HepG2 (cell line): ENCODE results near the gene TSEN54. TPM values are rescaled to one million over a fixed set of nuclear protein-coding genes. Genes with fewer than 3 reads are reported as not detected.
A peak's percentile ranks its signal among the peaks of the same experiment; 100 is the strongest.

ENCODE experiments used
- ATF2 ChIP-seq: sonication (generic); formaldehyde crosslinking; IDR thresholded peaks from 2 replicates; pipeline ENCODE4 v1.4.0; 2020; ENCODE audit warnings: missing genetic modification reagents
- CSRNP1 ChIP-seq: sonication (generic); formaldehyde crosslinking; IDR thresholded peaks from 2 replicates; pipeline ENCODE4 v1.8.1; 2023; ENCODE audit warnings: mild to moderate bottlenecking, missing genetic modification reagents
- CTCF ChIP-seq: sonication (generic); formaldehyde crosslinking; IDR thresholded peaks from 2 replicates; pipeline ENCODE4 v1.5.0; 2020; ENCODE audit warnings: mild to moderate bottlenecking, missing genetic modification reagents, moderate library complexity
- HIC2 ChIP-seq: sonication (generic); formaldehyde crosslinking; IDR thresholded peaks from 2 replicates; pipeline ENCODE4 v1.9.0; 2022; ENCODE audit warnings: low read depth, missing genetic modification reagents
- NCOR1 ChIP-seq: fragments of 200-600 bp; sonication (generic); IDR thresholded peaks from 2 replicates; pipeline ENCODE4 v1.7.0; 2017; ENCODE audit warnings: antibody characterized with exemption, low read length, borderline replicate concordance
- PCBP1 ChIP-seq: fragments of 200-400 bp; formaldehyde crosslinking; IDR thresholded peaks from 2 replicates; pipeline ENCODE4 v1.6.1; 2017; ENCODE audit warnings: mild to moderate bottlenecking, low read depth, low read length, borderline replicate concordance
- PLRG1 ChIP-seq: fragments of 450-650 bp; conservative IDR thresholded peaks from 2 replicates; pipeline ENCODE4 v1.6.1; 2016
- RAD51 ChIP-seq: fragments of 450-650 bp; IDR thresholded peaks from 2 replicates; pipeline ENCODE4 v1.6.1; 2016; ENCODE audit warnings: borderline replicate concordance
- SP5 ChIP-seq: IDR thresholded peaks from 2 replicates; pipeline ENCODE4 v1.6.1; 2016; ENCODE audit warnings: low read depth, borderline replicate concordance
- ZNF280D ChIP-seq: sonication (generic); formaldehyde crosslinking; IDR thresholded peaks from 2 replicates; pipeline ENCODE4 v1.5.1; 2020; ENCODE audit warnings: mild to moderate bottlenecking, missing genetic modification reagents
- ZNF296 ChIP-seq: sonication (generic); formaldehyde crosslinking; conservative IDR thresholded peaks from 2 replicates; pipeline ENCODE4 v1.5.0; 2020; ENCODE audit warnings: mild to moderate bottlenecking, missing genetic modification reagents
- ZNF326 ChIP-seq: sonication (generic); formaldehyde crosslinking; IDR thresholded peaks from 2 replicates; pipeline ENCODE4 v1.4.0; 2020; ENCODE audit warnings: missing genetic modification reagents, borderline replicate concordance
- ZNF496 ChIP-seq: sonication (generic); formaldehyde crosslinking; IDR thresholded peaks from 2 replicates; pipeline ENCODE4 v1.8.1; 2023; ENCODE audit warnings: mild to moderate bottlenecking, moderate library complexity, missing genetic modification reagents; ENCODE audit not compliant: insufficient replicate concordance
- ZNF513 ChIP-seq: sonication (generic); formaldehyde crosslinking; conservative IDR thresholded peaks from 2 replicates; pipeline ENCODE4 v1.5.0; 2020; ENCODE audit warnings: missing genetic modification reagents
- ZNF576 ChIP-seq: sonication (generic); formaldehyde crosslinking; IDR thresholded peaks from 2 replicates; pipeline ENCODE4 v1.4.0; 2020; ENCODE audit warnings: mild to moderate bottlenecking, missing genetic modification reagents
- polyA plus RNA-seq, 8 experiments: library from polyadenylated mRNA; depleted of rRNA in 3 of 8; stranded (reverse) in 7 of 8; unstranded in 1 of 8; fragments of >200 nt; fragmentation: Illumina TruSeq in 4 of 8; extraction: Trizol in 4 of 8; gene quantifications; 2 replicates each; pipeline versions ENCODE4 v1.2.1 to v1.2.3, GENCODE V29; 2011 to 2016; ENCODE audit warnings: low read depth in 4 of 8, missing spikeins in 1 of 8, mixed read lengths in 1 of 8; ENCODE audit not compliant: insufficient read depth in 1 of 8
- total RNA-seq, 5 experiments: library from RNA; depleted of rRNA; stranded (reverse); fragments of >200 nt; fragmentation: Illumina TruSeq; extraction: Trizol; gene quantifications; 2 replicates each; pipeline ENCODE4 v1.2.3, GENCODE V29; 2016; ENCODE audit warnings: low read depth in 1 of 5

The TSEN54 gene
- total and polyA plus RNA-seq, 2 of the 13 experiments (the other 11 are each of a cell fraction or from before 2014, with no cell fraction given) = 62.9 to 63.3 TPM

- TF ChIP-seq CTCF (peak; percentile 44), ZNF326 (no peak), ATF2 (CRISPR knock-in tag) (peak; percentile 37; the same call in 1 of the 2 replicates), ZNF496 (no peak), PCBP1 (no peak), RAD51 (no peak; the same call in 1 of the 2 replicates), ZNF576 (0 out of 2 replicates have a peak, but pooled peaks have one; percentile 73), ZNF513 (CRISPR knock-in tag) (no peak), PLRG1 (no peak), NCOR1 (no peak), CSRNP1 (CRISPR knock-in tag) (peak; percentile 39; the same call in 1 of the 2 replicates), SP5 (CRISPR knock-in tag) (peak; percentile 57; the same call in 1 of the 2 replicates), HIC2 (CRISPR knock-in tag) (peak; percentile 94), ZNF280D (CRISPR knock-in tag) (no peak), ZNF296 (CRISPR knock-in tag) (no peak; the same call in 1 of the 2 replicates)
Measured at GRCh38 chr17:75549246-75550138, 33.2 kb downstream of the TSEN54 start (continued).
